Colonic mucosa (tissue), 4 donors: ENCODE data around the gene RNF11. TPM values are rescaled to one million over a fixed set of nuclear protein-coding genes. Genes with fewer than 3 reads are reported as not detected.
"Not testable (repeated sequence)": the region's sequence is repeated elsewhere in the genome, so short reads cannot be mapped to it uniquely, and the experiment has no call there.

Experiments
- DNase-seq: peaks from one replicate; pipeline ENCODE4 v3.0.0-alpha.2; 2020
- H3K27ac ChIP-seq: fragments of 200-600 bp; one replicate; pipeline ENCODE4 v1.8.0; 2021
- H3K27me3 ChIP-seq: fragments of 200-600 bp; one replicate; pipeline ENCODE4 v1.8.0; 2021
- H3K36me3 ChIP-seq: fragments of 200-600 bp; one replicate; pipeline ENCODE4 v1.8.0; 2021
- H3K4me1 ChIP-seq: fragments of 200-600 bp; one replicate; pipeline ENCODE4 v1.8.0; 2021; ENCODE audit warnings: mild to moderate bottlenecking
- H3K4me3 ChIP-seq: fragments of 200-600 bp; one replicate; pipeline ENCODE4 v1.8.0; 2021
- H3K9ac ChIP-seq, 2 donors: one replicate each; pipeline ENCODE4 v1.7.0; 2013; ENCODE audit warnings: control low read depth in 2 of 2, low read depth in 2 of 2, low read length in 2 of 2
- H3K9me3 ChIP-seq: fragments of 200-600 bp; one replicate; pipeline ENCODE4 v1.8.0; 2021
- CTCF ChIP-seq: fragments of 200-600 bp; IDR thresholded peaks from one replicate; pipeline ENCODE4 v1.8.0; 2022; ENCODE audit warnings: antibody characterized with exemption, mild to moderate bottlenecking
- intact Hi-C: fragments of 100-400 bp; cut with DNase I; formaldehyde crosslinking; loops from one replicate; pipeline ENCODE4 v1.14.1; 2022
- total RNA-seq, 2 donors: library from RNA; stranded (reverse); fragmentation: NEBNext Ultra II Directional in 1 of 2; extraction: Animal tissue kit (Norgen Biotek cat#: 25700) in 1 of 2; gene quantifications; one replicate each; pipeline ENCODE4 v1.2.1, GENCODE V29; 2021
- donor health status: healthy.
- donor health status: DM: no; HTN: no; CAD: no.
- donor health status: DM: no; HTN: no; CAD: no.

Gene RNF11
- total RNA-seq, 2 donors from 2014 or later: 46.8 to 104 TPM

GRCh38 chr1:51242546-51242945, 6.5 kb downstream of the RNF11 start:
- Histone ChIP-seq H3K9ac (no peak overlapping the region), H3K9me3 (no peaks in the 10 kb centered on the region), H3K4me3 (no peak overlapping the region), H3K27me3 (no peaks in the 10 kb centered on the region), H3K27ac (no peak overlapping the region), H3K4me1 (peaks cover 20% of the 10 kb centered on the region), H3K36me3 (no peaks in the 10 kb centered on the region)
- DNase-seq: no peak
- no peak for TF ChIP-seq CTCF
- intact Hi-C loops: no loop called here

- Histone ChIP-seq H3K9me3 (no peaks in the 10 kb centered on the region), H3K27me3 (no peaks in the 10 kb centered on the region), H3K9ac (no peak overlapping the region), H3K27ac (no peak overlapping the region), H3K4me1 (peaks cover 5% of the 10 kb centered on the region), H3K36me3 (no peaks in the 10 kb centered on the region), H3K4me3 (no peak overlapping the region)
- no peak for DNase-seq
- intact Hi-C loops: no loop called here
- TF ChIP-seq CTCF: no peak
Observed at GRCh38 chr1:51247022-51247421, 10.9 kb downstream of the RNF11 start.

GRCh38 chr1:51247499-51247898, 11.4 kb downstream of the RNF11 start:
- TF ChIP-seq CTCF: no peak
- DNase-seq: no peak
- no peak overlapping the region for H3K4me3 ChIP-seq
- H3K36me3 ChIP-seq: no peaks in the 10 kb centered on the region
- H3K27me3 ChIP-seq: no peaks in the 10 kb centered on the region
- no peak overlapping the region for H3K9ac ChIP-seq
- intact Hi-C loops: no loop called here
- peaks cover 5% of the 10 kb centered on the region for H3K4me1 ChIP-seq
- no peak overlapping the region for H3K27ac ChIP-seq
- H3K9me3 ChIP-seq: no peaks in the 10 kb centered on the region

GRCh38 chr1:51249445-51249844, 13.4 kb downstream of the RNF11 start:
- Histone ChIP-seq H3K27ac (no peak overlapping the region), H3K4me1 (peaks cover 5% of the 10 kb centered on the region), H3K36me3 (no peaks in the 10 kb centered on the region), H3K9ac (no peak overlapping the region), H3K27me3 (no peaks in the 10 kb centered on the region), H3K9me3 (no peaks in the 10 kb centered on the region), H3K4me3 (no peak overlapping the region)
- intact Hi-C loops: no loop called here
- DNase-seq: no peak
- no peak for TF ChIP-seq CTCF

GRCh38 chr1:51250729-51251128, 14.7 kb downstream of the RNF11 start:
- H3K27me3 ChIP-seq, intact Hi-C loops, H3K4me1 ChIP-seq, H3K27ac ChIP-seq, H3K9me3 ChIP-seq, DNase-seq, H3K36me3 ChIP-seq, H3K4me3 ChIP-seq, H3K9ac ChIP-seq: not testable (repeated sequence)

GRCh38 chr1:51251165-51251564, 15.1 kb downstream of the RNF11 start:
- intact Hi-C loops, H3K9ac ChIP-seq, H3K27me3 ChIP-seq, H3K9me3 ChIP-seq, H3K4me1 ChIP-seq, H3K36me3 ChIP-seq, H3K27ac ChIP-seq, DNase-seq, H3K4me3 ChIP-seq: not testable (repeated sequence)

GRCh38 chr1:51252366-51252765, 16.3 kb downstream of the RNF11 start:
- no peaks in the 10 kb centered on the region for H3K27me3 ChIP-seq
- H3K4me3 ChIP-seq: no peak overlapping the region
- no peaks in the 10 kb centered on the region for H3K36me3 ChIP-seq
- no peaks in the 10 kb centered on the region for H3K9me3 ChIP-seq
- H3K9ac ChIP-seq: no peak overlapping the region
- H3K4me1 ChIP-seq: peaks cover 5% of the 10 kb centered on the region
- no peak for DNase-seq
- no peak overlapping the region for H3K27ac ChIP-seq
- intact Hi-C loops: no loop called here
- no peak for TF ChIP-seq CTCF
